GM19240 (cell line): ENCODE results near the gene SLC12A6.
"Not testable (repeated sequence)": the region's sequence is repeated elsewhere in the genome, so short reads cannot be mapped to it uniquely, and the experiment has no call there.

Experiments used
- DNase-seq: peaks from one replicate; pipeline ENCODE4 v3.0.0; 2011; ENCODE audit warnings: low spot score; ENCODE audit not compliant: insufficient read length

Gene SLC12A6

GRCh38 chr15:34203936-34204335 is 133.6 kb downstream of the SLC12A6 start:
- DNase-seq: no peak

- DNase-seq: no peak
These were observed 134.3 kb downstream of the SLC12A6 start for GRCh38 chr15:34203305-34203704.

GRCh38 chr15:34193272-34193671 is 144.3 kb downstream of the SLC12A6 start:
- DNase-seq: not testable (repeated sequence)

- DNase-seq: no peak
These were observed 148.9 kb downstream of the SLC12A6 start for GRCh38 chr15:34188711-34189110.

- DNase-seq: no peak
These were observed 151.9 kb downstream of the SLC12A6 start for GRCh38 chr15:34185666-34186065.

- DNase-seq: no peak
These were observed 154.6 kb downstream of the SLC12A6 start for GRCh38 chr15:34182942-34183341.
